AG09319 (cell line): ENCODE data around the gene SLC27A5.
"Not testable (repeated sequence)": the region's sequence is repeated elsewhere in the genome, so short reads cannot be mapped to it uniquely, and the experiment has no call there.

Experiments
- DNase-seq: peaks from one replicate; pipeline ENCODE4 v3.0.0-alpha.2; 2010; ENCODE audit warnings: low read depth; ENCODE audit errors: extremely low read depth
- TF ChIP-seq, protein P1 (sequence below): IDR thresholded peaks from 2 replicates; pipeline ENCODE4 v1.5.1; 2011; ENCODE audit warnings: low read depth, mild to moderate bottlenecking, inconsistent platforms, low read length, moderate library complexity

Gene SLC27A5

GRCh38 chr19:58460039-58460438 lies 51.8 kb downstream of the SLC27A5 start:
- no peak for DNase-seq
- TF ChIP-seq, protein P1, sequence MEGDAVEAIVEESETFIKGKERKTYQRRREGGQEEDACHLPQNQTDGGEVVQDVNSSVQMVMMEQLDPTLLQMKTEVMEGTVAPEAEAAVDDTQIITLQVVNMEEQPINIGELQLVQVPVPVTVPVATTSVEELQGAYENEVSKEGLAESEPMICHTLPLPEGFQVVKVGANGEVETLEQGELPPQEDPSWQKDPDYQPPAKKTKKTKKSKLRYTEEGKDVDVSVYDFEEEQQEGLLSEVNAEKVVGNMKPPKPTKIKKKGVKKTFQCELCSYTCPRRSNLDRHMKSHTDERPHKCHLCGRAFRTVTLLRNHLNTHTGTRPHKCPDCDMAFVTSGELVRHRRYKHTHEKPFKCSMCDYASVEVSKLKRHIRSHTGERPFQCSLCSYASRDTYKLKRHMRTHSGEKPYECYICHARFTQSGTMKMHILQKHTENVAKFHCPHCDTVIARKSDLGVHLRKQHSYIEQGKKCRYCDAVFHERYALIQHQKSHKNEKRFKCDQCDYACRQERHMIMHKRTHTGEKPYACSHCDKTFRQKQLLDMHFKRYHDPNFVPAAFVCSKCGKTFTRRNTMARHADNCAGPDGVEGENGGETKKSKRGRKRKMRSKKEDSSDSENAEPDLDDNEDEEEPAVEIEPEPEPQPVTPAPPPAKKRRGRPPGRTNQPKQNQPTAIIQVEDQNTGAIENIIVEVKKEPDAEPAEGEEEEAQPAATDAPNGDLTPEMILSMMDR, result no peak

DNA sequence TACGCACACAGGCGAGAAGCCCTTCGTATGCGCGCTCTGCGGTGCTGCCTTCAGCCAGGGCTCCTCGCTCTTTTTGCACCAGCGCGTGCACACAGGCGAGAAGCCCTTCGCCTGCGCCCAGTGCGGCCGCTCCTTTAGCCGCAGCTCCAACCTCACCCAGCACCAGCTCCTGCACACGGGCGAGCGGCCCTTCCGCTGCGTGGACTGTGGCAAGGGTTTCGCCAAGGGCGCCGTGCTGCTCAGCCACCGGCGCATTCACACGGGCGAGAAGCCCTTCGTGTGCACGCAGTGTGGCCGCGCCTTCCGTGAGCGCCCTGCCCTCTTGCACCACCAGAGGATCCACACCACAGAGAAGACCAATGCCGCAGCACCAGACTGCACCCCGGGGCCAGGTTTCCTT lies 55.7 kb downstream of the SLC27A5 start:
- TF ChIP-seq, protein P1, result no peak

DNA sequence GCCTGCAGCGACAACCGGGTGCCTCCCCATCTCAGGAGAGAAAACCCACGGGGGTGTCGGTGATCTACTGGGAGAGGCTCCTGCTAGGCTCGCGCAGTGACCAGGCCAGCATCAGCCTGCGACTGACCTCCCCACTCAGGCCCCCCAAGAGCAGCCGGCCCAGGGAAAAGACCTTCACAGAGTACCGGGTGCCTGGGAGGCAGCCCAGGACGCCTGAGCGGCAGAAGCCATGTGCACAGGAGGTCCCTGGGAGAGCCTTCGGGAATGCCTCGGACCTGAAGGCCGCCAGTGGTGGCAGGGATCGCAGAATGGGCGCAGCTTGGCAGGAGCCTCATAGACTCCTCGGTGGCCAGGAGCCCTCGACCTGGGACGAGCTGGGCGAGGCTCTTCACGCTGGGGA lies 56.5 kb downstream of the SLC27A5 start:
- TF ChIP-seq, protein P1, result no peak
- DNase-seq, result no peak

More for the DNA sequence above, 55.7 kb downstream of the SLC27A5 start:
- no peak for DNase-seq

DNA sequence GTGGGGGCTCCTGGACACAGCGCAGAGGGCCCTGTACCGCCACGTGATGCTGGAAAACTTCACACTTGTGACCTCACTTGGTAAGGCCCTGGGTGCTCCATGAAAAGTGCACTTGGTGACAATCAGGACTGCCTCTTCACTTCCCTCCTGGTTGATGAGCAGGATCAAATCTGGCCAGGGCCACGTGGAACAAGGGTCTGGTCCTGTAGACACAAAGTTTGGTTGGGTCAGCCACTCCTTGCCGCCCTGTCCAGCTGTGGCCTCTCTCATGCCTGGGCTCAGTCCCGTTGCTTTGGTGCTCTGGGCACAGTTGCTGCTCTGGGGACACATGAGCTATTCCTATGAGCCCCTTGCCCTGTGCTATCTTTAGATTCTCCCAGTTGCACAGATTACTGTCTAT lies 58.0 kb downstream of the SLC27A5 start:
- no peak for DNase-seq
- TF ChIP-seq, protein P1, result no peak

- TF ChIP-seq, protein P1, result no peak
These were observed 60.3 kb downstream of the SLC27A5 start, which contains the start of gene ZNF324B for GRCh38 chr19:58451358-58452101. ZNF324B (plus strand) TSS chr19:58451622; CDS start chr19:58453702, 2,080 bp downstream.

DNA sequence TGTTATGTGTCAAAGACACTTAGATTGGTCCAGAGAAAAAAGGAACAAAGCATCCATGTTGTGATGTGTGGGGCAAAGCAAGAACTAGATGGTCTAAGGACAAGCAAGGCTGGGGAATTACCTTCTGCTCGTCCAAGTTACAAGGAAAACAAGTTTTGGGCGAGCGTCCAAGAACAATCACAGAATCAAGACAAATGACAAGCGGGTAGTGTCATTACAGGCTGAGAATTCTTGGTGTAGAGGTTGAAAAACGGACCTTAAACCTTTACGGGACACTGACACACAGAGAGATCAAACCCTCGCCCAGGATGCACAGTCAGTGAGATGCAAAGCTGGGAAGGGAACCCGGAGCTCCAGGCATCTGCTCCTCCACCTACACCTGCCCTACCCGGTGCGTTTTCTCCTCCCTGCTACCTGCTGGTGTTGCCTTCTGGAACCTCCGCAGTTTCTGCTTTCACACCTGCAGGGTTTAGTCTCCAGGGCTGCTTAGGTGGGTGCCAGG lies 60.9 kb downstream of the SLC27A5 start:
- TF ChIP-seq, protein P1, result no peak
- no peak for DNase-seq

More at GRCh38 chr19:58451358-58452101, 60.3 kb downstream of the SLC27A5 start, which contains the start of gene ZNF324B:
- peak; percentile 75 for DNase-seq

GRCh38 chr19:58449980-58450379 lies 61.8 kb downstream of the SLC27A5 start:
- DNase-seq, result not testable (repeated sequence)

GRCh38 chr19:58448860-58449259 lies 62.9 kb downstream of the SLC27A5 start:
- DNase-seq, result not testable (repeated sequence)
